GM10847 (cell line): ENCODE measurements around the gene SNN.

Source experiments
- POLR2A ChIP-seq: IDR thresholded peaks from 2 replicates; pipeline ENCODE4 v1.6.1; 2011; ENCODE audit not compliant: insufficient read length; ENCODE audit errors: extremely low read depth

The SNN gene

GRCh38 chr16:11691771-11692170 lies 23.5 kb downstream of the SNN start:
- TF ChIP-seq POLR2A, result no peak

DNA sequence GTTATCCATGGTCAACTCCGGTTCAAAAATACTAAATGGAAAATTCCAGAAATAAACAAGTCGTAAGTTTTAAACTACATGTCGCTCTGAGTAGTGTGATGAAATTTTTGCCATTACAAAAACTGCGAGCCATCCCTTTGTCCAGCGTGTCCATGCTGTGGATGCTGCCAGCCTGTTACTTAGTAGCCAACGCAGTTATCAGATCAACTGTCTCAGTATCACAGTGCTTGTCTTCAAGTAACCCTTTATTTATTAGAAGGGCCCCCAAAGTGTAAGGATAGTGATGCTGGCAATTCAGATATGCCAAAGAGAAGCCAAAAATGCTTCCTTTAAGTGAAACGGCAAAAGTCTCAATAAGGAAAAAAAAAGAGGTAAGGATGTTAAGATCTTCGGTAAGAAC lies 23.9 kb downstream of the SNN start:
- TF ChIP-seq POLR2A, result no peak

- TF ChIP-seq POLR2A, result no peak
These were observed 24.4 kb downstream of the SNN start for GRCh38 chr16:11692651-11693050.

- TF ChIP-seq POLR2A, result no peak
These were observed 28.2 kb downstream of the SNN start for GRCh38 chr16:11696266-11697012.

DNA sequence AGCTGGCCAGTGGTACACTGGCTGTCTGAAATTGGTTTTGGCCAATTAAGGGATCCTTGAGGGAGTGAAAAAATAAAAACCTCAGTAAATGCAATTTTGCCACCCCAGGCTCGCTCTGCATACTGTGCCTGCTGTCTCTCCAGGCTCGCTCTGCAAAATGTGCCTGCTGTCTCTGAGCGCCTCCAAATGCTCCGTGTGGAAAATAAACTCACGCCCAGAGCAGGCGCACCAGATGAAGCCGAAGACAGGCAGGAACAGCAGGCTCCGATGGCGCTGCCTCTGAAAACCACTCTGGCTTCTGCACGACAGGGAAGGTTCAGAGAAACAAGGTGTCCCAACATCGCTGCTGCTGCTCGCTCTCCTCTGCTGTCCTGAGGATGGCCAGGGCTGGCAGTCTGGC lies 29.1 kb downstream of the SNN start:
- TF ChIP-seq POLR2A, result no peak

GRCh38 chr16:11698271-11698689 lies 30.0 kb downstream of the SNN start:
- TF ChIP-seq POLR2A, result no peak

- TF ChIP-seq POLR2A, result no peak
These were observed 31.1 kb downstream of the SNN start for GRCh38 chr16:11699234-11699894.

DNA sequence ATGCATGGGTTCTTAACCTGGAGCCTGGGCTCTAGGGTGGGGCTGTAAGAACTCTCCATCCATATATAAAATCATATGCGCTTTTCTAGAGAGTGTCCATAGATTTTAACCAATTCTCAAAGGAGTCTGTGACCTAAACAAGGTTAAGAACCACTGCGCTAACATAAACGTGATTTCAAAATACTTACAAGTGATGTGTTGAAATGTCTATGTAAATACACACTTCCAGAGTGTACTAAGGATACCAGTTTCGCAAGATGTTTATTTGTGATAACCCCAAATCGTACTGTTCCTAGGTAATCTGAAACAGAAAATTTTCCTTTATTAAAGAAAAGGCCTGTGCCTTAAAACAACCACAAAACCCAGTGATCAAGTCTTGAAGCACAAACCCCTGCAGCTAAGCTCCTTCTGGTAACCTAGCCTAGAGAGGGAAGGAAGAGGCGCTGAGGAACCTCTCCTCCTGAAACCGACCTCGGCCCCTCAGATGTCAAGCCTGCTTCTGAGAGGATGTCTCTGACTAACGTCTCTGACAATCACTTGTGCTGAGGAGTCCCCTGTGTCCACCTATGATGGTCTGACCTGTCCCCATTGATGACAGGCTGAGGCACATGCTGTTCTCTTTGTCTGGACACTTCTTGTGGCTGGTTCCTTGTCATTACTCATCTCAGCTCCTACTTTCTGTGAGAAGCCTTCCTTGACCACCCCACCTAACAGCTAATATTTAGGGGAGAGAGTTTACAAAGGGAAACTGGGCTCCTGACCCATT lies 32.2 kb downstream of the SNN start:
- no peak for TF ChIP-seq POLR2A

GRCh38 chr16:11705311-11706025 lies 37.2 kb downstream of the SNN start:
- TF ChIP-seq POLR2A, result no peak

- TF ChIP-seq POLR2A, result no peak
These were observed 38.0 kb downstream of the SNN start for GRCh38 chr16:11706180-11706742.

- no peak for TF ChIP-seq POLR2A
These were observed 39.5 kb downstream of the SNN start for GRCh38 chr16:11707679-11708197.

DNA sequence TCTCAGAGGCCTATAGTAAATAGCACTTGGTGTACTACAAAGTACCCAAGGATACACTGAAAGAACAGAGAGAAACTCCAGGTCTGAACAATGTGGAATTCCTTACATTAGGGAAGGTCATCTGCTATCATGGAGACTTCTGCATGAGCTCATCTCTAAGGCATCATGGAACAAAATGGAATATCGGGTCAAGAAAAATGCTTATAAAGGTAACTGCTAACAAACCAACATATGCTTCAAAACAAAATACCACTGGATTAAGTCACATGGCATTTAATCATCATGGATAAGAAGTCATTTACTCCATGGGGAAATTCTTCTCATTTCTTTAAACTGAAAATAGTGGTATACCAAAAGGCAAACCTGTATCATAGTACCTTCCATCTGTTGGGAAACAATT lies 40.2 kb downstream of the SNN start:
- no peak for TF ChIP-seq POLR2A

GRCh38 chr16:11711662-11712061 lies 43.4 kb downstream of the SNN start:
- TF ChIP-seq POLR2A, result no peak

DNA sequence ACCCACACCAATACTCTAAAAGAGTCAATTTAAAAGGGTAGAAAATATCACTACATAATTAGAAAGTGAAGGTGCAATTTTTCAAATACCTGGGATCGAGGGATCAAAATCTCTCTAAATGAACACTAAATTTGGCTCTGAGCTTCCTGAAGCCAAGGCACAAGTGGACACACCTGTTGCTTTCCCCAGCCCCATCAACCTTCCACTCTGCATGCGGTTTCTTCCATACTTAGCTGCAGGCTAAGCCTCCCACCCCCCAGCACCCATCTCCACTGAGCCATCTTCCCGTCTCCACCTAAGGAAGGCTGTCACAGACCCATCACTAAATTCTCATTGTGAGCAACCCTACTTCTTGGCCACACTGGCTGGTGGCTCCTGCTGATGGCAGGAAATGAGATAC lies 43.9 kb downstream of the SNN start:
- TF ChIP-seq POLR2A, result no peak
